ENCODE results near the gene BAK1. TPM values are rescaled to one million over a fixed set of nuclear protein-coding genes. Genes with fewer than 3 reads are reported as not detected.

BAK1 gene
- total RNA-seq, 1 experiment from 2014 or later: 40.0 TPM

- Histone ChIP-seq H2BK5ac (ENCODE audit: insufficient read length, low read length) (no peak overlapping the region), H2BK12ac (ENCODE audit: insufficient read length, low read depth, low read length) (no peak overlapping the region), H3K4ac (ENCODE audit: low read depth, low read length) (no peak overlapping the region), H3K18ac (ENCODE audit: insufficient read length, low read depth, low read length) (no peak overlapping the region), H2BK15ac (ENCODE audit: low read depth, low read length) (no peak overlapping the region), H3K56ac (ENCODE audit: insufficient read length, low read depth, low read length) (no peak overlapping the region), H3K79me1 (ENCODE audit: insufficient read depth, low read depth, low read length, poor library complexity, severe bottlenecking) (no peaks in the 10 kb centered on the region), H3K14ac (ENCODE audit: insufficient read depth, low read length) (no peak overlapping the region), H3K79me2 (ENCODE audit: insufficient read depth, low read length) (no peaks in the 10 kb centered on the region), H3K9ac (ENCODE audit: extremely low read depth, insufficient read length, low read length) (no peak overlapping the region), H4K8ac (replicated peaks; ENCODE audit: insufficient read length, low read depth, low read length) (no peak overlapping the region), H2BK120ac (ENCODE audit: low read depth, low read length, poor library complexity, severe bottlenecking) (no peak overlapping the region), H4K5ac (ENCODE audit: insufficient read length, low read depth, low read length) (no peak overlapping the region), H3K27me3 (ENCODE audit: insufficient read depth, low read length) (no peaks in the 10 kb centered on the region), H3K4me1 (ENCODE audit: insufficient read depth, low read length) (peaks cover 2% of the 10 kb centered on the region; the same call in 1 of the 2 replicates), H3T11ph (ENCODE audit: low read length) (no peak overlapping the region), H3K23me2 (ENCODE audit: insufficient read length, low read depth, low read length, poor library complexity, severe bottlenecking) (peaks cover 12% of the 10 kb centered on the region), H2AK5ac (ENCODE audit: insufficient read length, low read length) (no peak overlapping the region), H4K20me1 (ENCODE audit: control insufficient read depth, insufficient read depth, insufficient read length) (no peaks in the 10 kb centered on the region), H2BK20ac (ENCODE audit: low read depth, low read length, poor library complexity, severe bottlenecking) (no peak overlapping the region), H2AFZ (ENCODE audit: low read length) (no peak overlapping the region), H3K23ac (ENCODE audit: insufficient read length, low read depth, low read length) (no peak overlapping the region), H3K9me3 (ENCODE audit: control insufficient read depth, low read depth, low read length) (no peaks in the 10 kb centered on the region), H4K91ac (ENCODE audit: insufficient read length, low read depth, low read length) (no peak overlapping the region), H3K27ac (ENCODE audit: insufficient read length, low read depth, low read length) (no peak overlapping the region), H3K4me2 (ENCODE audit: insufficient read depth, insufficient read length, low read length) (no peak overlapping the region)
- H3K4me1 Mint-ChIP-seq: peaks cover 14 to 25% of the 10 kb centered on the region in 2 experiments
- no peak overlapping the region for H3K4me3 Mint-ChIP-seq
- no peak for DNase-seq
- no peak for TF ChIP-seq CTCF (conservative IDR thresholded peaks at IDR 0.05)
- WGBS (ENCODE audit: extremely low coverage, insufficient read length, low lambda C conversion rate): no CpG with 5 or more reads among the region's 2 CpGs
- H3K9me3 Mint-ChIP-seq: peaks cover 0 to 5% of the 10 kb centered on the region in 2 experiments; a peak in 1 of 5 replicates
- H3K27me3 Mint-ChIP-seq (ENCODE audit: low read depth): peaks cover 35% of the 10 kb centered on the region
- no peaks in the 10 kb centered on the region for H3K36me3 Mint-ChIP-seq (ENCODE audit: insufficient read depth in 1 of 3, low read depth in 3 of 3)
- H3K27ac Mint-ChIP-seq: no peak overlapping the region
Observed at GRCh38 chr6:33616113-33616512, 36.0 kb upstream of the BAK1 start.
